ENCODE measurements around the gene SMPD3.

SMPD3 gene

GRCh38 chr16:68401871-68402747 lies 46.2 kb downstream of the SMPD3 start:
- no peak for DNase-seq

- no peak for DNase-seq
Observed at GRCh38 chr16:68400924-68401460, 47.3 kb downstream of the SMPD3 start.

- no peak for DNase-seq
Observed at GRCh38 chr16:68400083-68400923, 48.0 kb downstream of the SMPD3 start.

- no peak for DNase-seq
Observed at GRCh38 chr16:68399456-68399855, 48.9 kb downstream of the SMPD3 start.

- no peak for DNase-seq
Observed at GRCh38 chr16:68397710-68398201, 50.6 kb downstream of the SMPD3 start.

GRCh38 chr16:68396481-68396880 lies 51.8 kb downstream of the SMPD3 start:
- peak in 1 of 2 donors; percentile 7 for DNase-seq

- DNase-seq: no peak
Observed at GRCh38 chr16:68395815-68396214, 52.5 kb downstream of the SMPD3 start.

GRCh38 chr16:68395167-68395786 lies 53.0 kb downstream of the SMPD3 start:
- no peak for DNase-seq

GRCh38 chr16:68393333-68393732 lies 55.0 kb downstream of the SMPD3 start:
- no peak for DNase-seq

- DNase-seq: no peak
Observed at GRCh38 chr16:68389750-68390371, 58.4 kb downstream of the SMPD3 start.

- DNase-seq: no peak
Observed at GRCh38 chr16:68389006-68389405, 59.3 kb downstream of the SMPD3 start.

- DNase-seq: no peak
Observed at GRCh38 chr16:68388124-68388523, 60.2 kb downstream of the SMPD3 start.

GRCh38 chr16:68387301-68387700 lies 61.0 kb downstream of the SMPD3 start:
- no peak for DNase-seq

- no peak for DNase-seq
Observed at GRCh38 chr16:68386628-68387027, 61.7 kb downstream of the SMPD3 start.

- DNase-seq: peak in 1 of 2 donors; percentile 22
Observed at GRCh38 chr16:68385371-68385770, 62.9 kb downstream of the SMPD3 start.

- DNase-seq: no peak
Observed at GRCh38 chr16:68384288-68385161, 63.8 kb downstream of the SMPD3 start.

- DNase-seq: no peak
Observed at GRCh38 chr16:68383858-68384257, 64.5 kb downstream of the SMPD3 start.

- no peak for DNase-seq
Observed at GRCh38 chr16:68382296-68382718, 66.0 kb downstream of the SMPD3 start.

GRCh38 chr16:68381363-68381724 lies 67.0 kb downstream of the SMPD3 start:
- no peak for DNase-seq

- DNase-seq: no peak
Observed at GRCh38 chr16:68380676-68381362, 67.5 kb downstream of the SMPD3 start.

GRCh38 chr16:68380348-68380670 lies 68.0 kb downstream of the SMPD3 start:
- no peak for DNase-seq

Data from bone marrow (tissue), 2 donors.